Suprapubic skin (tissue), 3 donors: ENCODE data around the gene SYT2.

Experiments used
- POLR2A ChIP-seq, 2 donors: fragments of 450-650 bp; IDR thresholded peaks; one replicate each; pipeline ENCODE4 v1.6.1; 2017; ENCODE audit warnings: antibody characterized with exemption in 2 of 2, mild to moderate bottlenecking in 2 of 2, moderate library complexity in 2 of 2
- TF ChIP-seq, protein P1 (sequence below), 2 donors: fragments of 200-600 bp in 1 of 2; fragments of 450-650 bp in 1 of 2; sonication (generic) in 1 of 2; IDR thresholded peaks; one replicate each; pipeline ENCODE4 v1.5.1; 2016 to 2019; ENCODE audit warnings: antibody characterized with exemption in 2 of 2, mild to moderate bottlenecking in 1 of 2, moderate library complexity in 1 of 2

DNA sequence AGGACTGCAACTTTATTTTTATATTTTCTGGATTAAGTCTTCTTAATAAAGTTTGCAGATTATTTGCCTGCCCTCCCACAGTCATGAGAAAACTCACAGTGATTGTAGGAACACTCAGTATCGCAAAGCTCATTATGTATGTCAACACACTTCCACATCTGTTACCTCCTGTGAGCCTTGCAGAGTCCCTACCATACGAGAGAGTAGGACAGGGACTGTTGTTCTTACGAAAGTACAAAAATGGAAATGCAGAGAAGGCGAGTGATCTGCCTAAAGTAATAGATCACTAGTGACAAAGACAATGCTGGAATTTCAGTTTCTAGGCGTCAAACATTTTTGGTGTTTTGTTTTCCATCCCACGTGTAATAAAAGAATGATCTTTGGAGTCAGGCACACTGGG lies 131.7 kb downstream of the SYT2 start:
- TF ChIP-seq, protein P1, sequence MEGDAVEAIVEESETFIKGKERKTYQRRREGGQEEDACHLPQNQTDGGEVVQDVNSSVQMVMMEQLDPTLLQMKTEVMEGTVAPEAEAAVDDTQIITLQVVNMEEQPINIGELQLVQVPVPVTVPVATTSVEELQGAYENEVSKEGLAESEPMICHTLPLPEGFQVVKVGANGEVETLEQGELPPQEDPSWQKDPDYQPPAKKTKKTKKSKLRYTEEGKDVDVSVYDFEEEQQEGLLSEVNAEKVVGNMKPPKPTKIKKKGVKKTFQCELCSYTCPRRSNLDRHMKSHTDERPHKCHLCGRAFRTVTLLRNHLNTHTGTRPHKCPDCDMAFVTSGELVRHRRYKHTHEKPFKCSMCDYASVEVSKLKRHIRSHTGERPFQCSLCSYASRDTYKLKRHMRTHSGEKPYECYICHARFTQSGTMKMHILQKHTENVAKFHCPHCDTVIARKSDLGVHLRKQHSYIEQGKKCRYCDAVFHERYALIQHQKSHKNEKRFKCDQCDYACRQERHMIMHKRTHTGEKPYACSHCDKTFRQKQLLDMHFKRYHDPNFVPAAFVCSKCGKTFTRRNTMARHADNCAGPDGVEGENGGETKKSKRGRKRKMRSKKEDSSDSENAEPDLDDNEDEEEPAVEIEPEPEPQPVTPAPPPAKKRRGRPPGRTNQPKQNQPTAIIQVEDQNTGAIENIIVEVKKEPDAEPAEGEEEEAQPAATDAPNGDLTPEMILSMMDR (IDR thresholded peaks at IDR 0.05): no peak
- no peak for TF ChIP-seq POLR2A (IDR thresholded peaks at IDR 0.05)
